Activated CD8-positive, alpha-beta T cell treated with anti-CD3 and anti-CD28 coated beads for 36 hours (primary cell): ENCODE data around the gene RASSF4. TPM values are rescaled to one million over a fixed set of nuclear protein-coding genes. Genes with fewer than 3 reads are reported as not detected.

ENCODE experiments used
- ATAC-seq: fragments of 200-7000 bp; cut with Tn5 transposase; one replicate; pipeline ENCODE4 v1.10.0; 2021; ENCODE audit warnings: mild to moderate bottlenecking, moderate library complexity
- CTCF ChIA-PET: fragments of 350-600 bp; sonication (Branson Sonifier 250); formaldehyde crosslinking; loops from one replicate; lab custom pipeline; 2021; ENCODE audit warnings: antibody characterized with exemption; lab: Charles Lee
- POLR2A ChIA-PET: fragments of 350-600 bp; sonication (Branson Sonifier 250); formaldehyde crosslinking; loops from one replicate; lab custom pipeline; 2021; ENCODE audit warnings: antibody characterized with exemption; lab: Charles Lee
- DNase-seq: peaks from one replicate; pipeline ENCODE4 v3.0.0-alpha.2; 2020
- H3K27ac Mint-ChIP-seq: one replicate; pipeline ENCODE4 v1.8.0; 2021; ENCODE audit warnings: mild to moderate bottlenecking, mixed read lengths
- H3K27me3 Mint-ChIP-seq: one replicate; pipeline ENCODE4 v1.8.0; 2021; ENCODE audit warnings: mixed read lengths
- H3K36me3 Mint-ChIP-seq: one replicate; pipeline ENCODE4 v1.8.0; 2021; ENCODE audit warnings: low read depth, mixed read lengths
- H3K4me1 Mint-ChIP-seq: one replicate; pipeline ENCODE4 v1.8.0; 2021; ENCODE audit warnings: low read depth, mixed read lengths
- H3K4me3 Mint-ChIP-seq: one replicate; pipeline ENCODE4 v1.8.0; 2021; ENCODE audit warnings: mild to moderate bottlenecking, moderate library complexity, mixed read lengths
- H3K9me3 Mint-ChIP-seq: one replicate; pipeline ENCODE4 v1.8.0; 2021; ENCODE audit warnings: mixed read lengths
- intact Hi-C: fragments of 100-400 bp; cut with micrococcal nuclease; formaldehyde crosslinking; loops from one replicate; pipeline ENCODE4 v1.10.0; 2022
- total RNA-seq, 2 experiments: library from RNA; stranded (reverse); gene quantifications; one replicate each; pipeline ENCODE4 v1.2.3, GENCODE V29; 2021
- TF ChIP-seq, protein P1 (sequence below): fragments of 200-600 bp; IDR thresholded peaks from one replicate; pipeline ENCODE4 v1.8.0; 2022; ENCODE audit warnings: antibody characterized with exemption, mild to moderate bottlenecking

The RASSF4 gene
- total RNA-seq, 2 experiments from 2014 or later, result 1.8 to 1.9 TPM

DNA sequence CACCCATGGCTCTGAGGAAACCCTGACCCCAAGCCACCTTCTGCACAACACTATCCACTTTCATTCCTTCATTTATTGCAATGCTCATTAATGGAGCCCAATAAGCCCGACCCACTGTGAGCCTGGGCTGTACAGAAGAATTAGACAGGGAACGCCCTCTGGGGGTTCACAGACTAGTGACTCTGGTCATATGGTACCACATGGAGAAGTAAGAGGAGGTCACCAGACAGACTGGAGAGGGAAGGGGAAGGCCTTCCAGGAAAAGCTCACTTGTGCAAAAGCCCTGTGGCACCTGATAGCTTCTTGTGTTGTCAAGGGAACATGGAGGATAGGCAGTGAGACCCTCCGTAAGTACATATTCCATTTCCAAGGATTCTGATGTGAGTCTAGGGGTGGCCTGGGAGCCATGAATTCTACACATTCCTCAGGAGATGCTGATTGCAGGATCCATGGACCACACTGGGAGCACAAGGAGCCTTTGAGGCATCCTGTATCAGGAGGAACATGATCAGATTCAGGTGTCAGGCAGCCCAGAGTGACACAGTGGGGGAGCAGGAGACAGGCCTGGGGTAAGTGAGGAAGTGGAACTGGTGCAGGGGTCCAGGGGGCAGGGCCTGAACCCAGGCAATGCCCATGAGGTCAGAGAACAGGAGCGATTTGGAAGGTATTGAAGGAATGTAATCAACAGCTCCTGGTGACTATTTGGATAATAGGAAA, 28.5 kb upstream of the RASSF4 start:
- peaks cover 5% of the 10 kb centered on the region for H3K4me1 Mint-ChIP-seq
- CTCF ChIA-PET, result interaction anchor here (0.7 to 3.2 kb wide), 4 partner anchors 10 to 45 kb away, joined by 3 to 25 read pairs (median 8); no protein-coding TSS in a partner anchor
- H3K9me3 Mint-ChIP-seq, result no peaks in the 10 kb centered on the region
- ATAC-seq, result no peak
- POLR2A ChIA-PET, result no interaction called here
- TF ChIP-seq, protein P1, sequence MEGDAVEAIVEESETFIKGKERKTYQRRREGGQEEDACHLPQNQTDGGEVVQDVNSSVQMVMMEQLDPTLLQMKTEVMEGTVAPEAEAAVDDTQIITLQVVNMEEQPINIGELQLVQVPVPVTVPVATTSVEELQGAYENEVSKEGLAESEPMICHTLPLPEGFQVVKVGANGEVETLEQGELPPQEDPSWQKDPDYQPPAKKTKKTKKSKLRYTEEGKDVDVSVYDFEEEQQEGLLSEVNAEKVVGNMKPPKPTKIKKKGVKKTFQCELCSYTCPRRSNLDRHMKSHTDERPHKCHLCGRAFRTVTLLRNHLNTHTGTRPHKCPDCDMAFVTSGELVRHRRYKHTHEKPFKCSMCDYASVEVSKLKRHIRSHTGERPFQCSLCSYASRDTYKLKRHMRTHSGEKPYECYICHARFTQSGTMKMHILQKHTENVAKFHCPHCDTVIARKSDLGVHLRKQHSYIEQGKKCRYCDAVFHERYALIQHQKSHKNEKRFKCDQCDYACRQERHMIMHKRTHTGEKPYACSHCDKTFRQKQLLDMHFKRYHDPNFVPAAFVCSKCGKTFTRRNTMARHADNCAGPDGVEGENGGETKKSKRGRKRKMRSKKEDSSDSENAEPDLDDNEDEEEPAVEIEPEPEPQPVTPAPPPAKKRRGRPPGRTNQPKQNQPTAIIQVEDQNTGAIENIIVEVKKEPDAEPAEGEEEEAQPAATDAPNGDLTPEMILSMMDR, result no peak
- H3K4me3 Mint-ChIP-seq, result no peak overlapping the region
- intact Hi-C loops, result no loop called here
- DNase-seq, result no peak
- H3K27ac Mint-ChIP-seq, result no peak overlapping the region
- no peaks in the 10 kb centered on the region for H3K36me3 Mint-ChIP-seq
- no peaks in the 10 kb centered on the region for H3K27me3 Mint-ChIP-seq

DNA sequence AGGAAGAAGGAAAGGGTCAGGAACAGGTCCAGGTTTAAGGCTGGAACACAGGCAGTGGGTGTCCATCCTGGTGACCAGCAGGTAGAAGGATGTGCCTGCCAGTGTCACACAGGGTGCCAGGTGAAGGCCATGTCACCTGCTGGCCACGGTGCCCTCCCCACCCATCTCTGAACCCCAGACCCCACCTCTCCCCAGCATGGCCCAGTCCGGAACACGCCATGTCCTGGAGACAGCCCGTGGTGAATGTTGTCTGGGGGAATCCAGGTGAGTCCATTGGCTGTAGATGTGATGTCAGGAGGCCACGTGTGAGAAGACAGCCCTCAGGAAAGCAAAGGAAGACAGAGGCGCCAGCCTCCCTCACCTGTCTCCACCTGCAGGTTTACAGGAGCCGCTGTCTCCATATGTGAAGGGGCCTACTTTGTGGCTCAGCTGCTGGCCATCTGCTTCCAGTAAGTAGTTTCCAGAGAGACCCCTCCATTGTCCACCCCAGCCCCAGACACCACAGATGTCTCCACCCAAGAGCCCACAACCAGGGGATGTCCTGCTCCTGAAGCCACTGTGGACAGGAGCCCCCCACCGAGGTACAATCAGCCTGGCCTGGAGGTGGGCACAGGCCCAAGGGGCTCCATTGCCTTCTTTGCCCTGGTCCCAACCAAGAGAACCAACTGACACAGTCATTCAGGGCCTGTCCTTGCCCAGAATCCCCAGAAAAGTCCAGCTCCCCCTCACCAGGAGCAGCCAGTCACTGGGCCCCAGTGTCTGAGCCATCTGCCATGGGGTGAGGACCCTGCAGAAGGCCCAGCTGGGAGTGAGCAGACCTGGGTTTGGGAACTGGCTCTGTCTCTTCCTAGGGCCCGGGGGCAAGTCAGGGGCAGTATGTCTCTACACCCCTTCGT, 27.7 kb upstream of the RASSF4 start:
- POLR2A ChIA-PET, result no interaction called here
- Mint-ChIP-seq H3K27ac (no peak overlapping the region), H3K4me1 (peaks cover 6% of the 10 kb centered on the region), H3K9me3 (no peaks in the 10 kb centered on the region), H3K27me3 (no peaks in the 10 kb centered on the region), H3K36me3 (no peaks in the 10 kb centered on the region), H3K4me3 (no peak overlapping the region)
- no peak for ATAC-seq
- intact Hi-C loops, result loop anchor here (2.0 kb wide), 1 partner anchor 43 kb away; no protein-coding TSS in a partner anchor
- DNase-seq, result no peak
- TF ChIP-seq, protein P1, result no peak
- CTCF ChIA-PET, result interaction anchor here (0.7 to 3.2 kb wide), 24 partner anchors 10 to 247 kb away, joined by 3 to 25 read pairs (median 8); partner anchors contain the start of gene DEPP1

DNA sequence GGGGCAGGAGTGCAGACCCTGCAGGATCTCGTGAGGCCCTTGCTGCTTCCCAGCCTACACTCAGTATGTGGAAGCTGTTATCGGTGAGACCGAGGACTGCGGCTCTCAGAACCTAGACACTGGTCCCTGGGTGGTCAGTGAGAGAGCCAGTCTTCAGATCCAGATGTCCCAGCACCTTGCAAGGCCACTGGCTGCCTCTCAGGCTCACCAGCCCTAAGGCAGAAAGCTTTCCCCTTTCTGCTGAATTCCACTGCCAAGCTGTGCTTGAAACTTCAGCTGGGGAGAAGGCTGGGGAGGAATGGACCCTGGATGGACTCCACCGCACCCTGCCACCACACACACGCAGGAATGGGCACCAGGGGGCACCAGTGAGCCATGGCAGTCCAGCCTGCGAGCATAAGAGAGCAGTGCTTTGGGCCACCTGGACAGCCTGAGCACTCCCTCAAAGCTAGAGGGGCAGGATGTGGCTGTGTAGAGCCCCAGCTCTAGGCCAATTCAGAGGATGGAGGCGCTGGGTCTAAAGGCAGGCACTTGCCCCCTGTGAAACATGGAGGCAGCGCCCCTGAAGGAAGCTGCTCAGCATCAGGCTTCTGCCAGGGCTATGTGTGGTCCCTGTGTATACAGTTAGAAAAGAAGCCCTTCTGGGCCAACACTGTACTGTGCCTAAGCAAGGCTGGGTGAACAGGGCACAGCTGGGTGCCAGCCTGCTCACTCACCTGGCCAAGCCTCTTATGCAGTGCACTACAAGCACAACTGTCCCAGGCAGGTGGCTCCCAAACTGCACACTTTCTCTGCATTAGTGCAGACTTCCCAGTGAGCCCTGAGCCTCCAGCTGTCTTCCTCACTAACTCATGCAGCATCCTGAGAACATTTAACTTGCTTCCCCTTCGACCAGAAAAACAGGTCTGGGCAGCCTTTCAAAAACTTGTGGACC, 26.8 kb upstream of the RASSF4 start:
- ATAC-seq (peak; percentile 98), DNase-seq (peak; percentile 93)
- intact Hi-C loops, result loop anchor here (2.0 kb wide), 1 partner anchor 42 kb away; no protein-coding TSS in a partner anchor
- Mint-ChIP-seq H3K9me3 (no peaks in the 10 kb centered on the region), H3K36me3 (no peaks in the 10 kb centered on the region), H3K4me1 (peaks cover 6% of the 10 kb centered on the region), H3K4me3 (no peak overlapping the region), H3K27ac (no peak overlapping the region), H3K27me3 (no peaks in the 10 kb centered on the region)
- TF ChIP-seq, protein P1, result peak; percentile 92
- ChIA-PET CTCF (interaction anchor here (0.6 to 3.2 kb wide), 35 partner anchors 8 to 246 kb away, joined by 3 to 25 read pairs (median 4); partner anchors contain the start of genes DEPP1 and TMEM72), POLR2A (interaction anchor here (0.5 to 1.0 kb wide), 4 partner anchors 13 to 68 kb away, joined by 3 read pairs; partner anchors contain the start of gene ZNF22)

DNA sequence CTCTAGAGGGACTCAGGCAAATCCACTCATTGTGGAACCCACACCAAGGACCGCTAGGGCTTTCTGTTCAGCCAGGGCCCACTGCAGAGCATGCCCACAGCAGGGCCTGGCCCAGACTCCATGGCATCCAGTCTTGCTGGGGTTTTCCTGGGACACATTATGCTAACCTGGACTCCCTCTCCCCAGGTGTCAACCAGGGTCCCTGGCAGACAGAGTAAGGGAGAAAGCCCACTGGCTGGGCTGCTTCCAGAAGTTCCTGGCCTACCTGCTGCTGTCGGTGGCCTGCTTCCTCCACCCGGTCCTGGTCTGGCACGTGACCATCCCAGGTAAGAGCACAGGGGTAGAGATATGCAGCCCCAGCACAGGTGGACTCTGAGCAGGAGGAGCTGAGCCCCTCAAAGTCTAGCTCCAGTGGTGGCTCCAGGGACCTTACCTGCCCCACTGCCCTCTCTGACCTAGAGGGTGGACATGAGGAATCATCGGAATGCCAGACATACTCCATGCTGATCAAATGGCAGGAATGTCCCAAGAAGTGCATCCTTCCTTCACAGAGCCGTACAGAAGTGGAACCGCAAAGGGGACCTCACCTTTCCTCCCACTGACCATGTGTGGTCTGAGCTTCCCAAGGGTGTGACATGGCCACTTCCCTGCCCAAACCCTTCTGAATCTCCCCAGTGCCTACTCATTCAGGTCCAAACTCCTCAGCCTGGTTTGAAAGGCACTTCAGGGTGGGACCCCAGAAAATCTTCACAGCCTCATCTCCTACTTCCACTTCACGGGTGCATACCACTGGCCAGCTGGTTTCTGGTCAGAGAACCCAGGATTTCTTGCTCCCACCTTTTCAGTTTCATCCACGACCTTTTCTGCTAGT, 25.9 kb upstream of the RASSF4 start:
- Mint-ChIP-seq H3K9me3 (no peaks in the 10 kb centered on the region), H3K4me3 (no peak overlapping the region), H3K27ac (no peak overlapping the region), H3K36me3 (no peaks in the 10 kb centered on the region), H3K4me1 (peaks cover 6% of the 10 kb centered on the region), H3K27me3 (no peaks in the 10 kb centered on the region)
- CTCF ChIA-PET, result interaction anchor here (0.6 to 3.2 kb wide), 36 partner anchors 7 to 245 kb away, joined by 3 to 25 read pairs (median 4); partner anchors contain the start of genes DEPP1 and TMEM72
- ATAC-seq (no peak), DNase-seq (no peak)
- POLR2A ChIA-PET, result interaction anchor here (0.6 to 1.0 kb wide), 3 partner anchors 12 to 132 kb away, joined by 3 read pairs; partner anchors contain the start of gene ZNF22
- intact Hi-C loops, result loop anchor here (2.0 kb wide), 1 partner anchor 41 kb away; no protein-coding TSS in a partner anchor
- TF ChIP-seq, protein P1, result no peak
